LNCaP clone FGC (cell line): Measurements from ENCODE around the gene MYO1C.
"Not testable (repeated sequence)": the region's sequence is repeated elsewhere in the genome, so short reads cannot be mapped to it uniquely, and the experiment has no call there.

Experiments used
- DNase-seq: peaks from one replicate; pipeline ENCODE4 v3.0.0-alpha.2; 2011; ENCODE audit warnings: low read depth
- H3K4me3 ChIP-seq: 2 replicates; pipeline ENCODE4 v1.5.1; 2011; ENCODE audit warnings: mild to moderate bottlenecking, low read depth, low read length, control low read depth
- TF ChIP-seq, protein P1 (sequence below): IDR thresholded peaks from 2 replicates; pipeline ENCODE4 v1.5.1; 2012; ENCODE audit warnings: mild to moderate bottlenecking; ENCODE audit not compliant: control insufficient read depth, insufficient read depth; ENCODE audit errors: extremely low read depth

The MYO1C gene

DNA sequence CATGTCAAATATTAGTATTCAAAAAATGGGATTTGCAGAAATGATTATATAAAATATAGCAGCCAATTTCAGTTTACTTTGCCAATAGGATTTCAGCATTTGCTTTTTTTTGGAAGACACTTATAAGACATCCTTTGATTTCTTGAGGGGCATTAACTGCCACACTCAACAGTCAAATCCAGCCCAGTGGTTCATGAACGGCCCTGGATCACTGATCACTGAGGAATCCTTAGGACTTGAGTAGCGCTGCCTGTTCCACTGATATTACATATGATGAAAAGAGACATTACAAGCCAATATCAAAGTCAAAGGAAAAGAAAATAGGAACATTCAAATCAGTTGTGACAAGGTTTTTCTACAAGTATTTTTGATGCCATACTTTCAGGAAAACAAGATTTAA, 71.5 kb downstream of the MYO1C start:
- DNase-seq, result no peak
- H3K4me3 ChIP-seq, result no peak overlapping the region
- TF ChIP-seq, protein P1, sequence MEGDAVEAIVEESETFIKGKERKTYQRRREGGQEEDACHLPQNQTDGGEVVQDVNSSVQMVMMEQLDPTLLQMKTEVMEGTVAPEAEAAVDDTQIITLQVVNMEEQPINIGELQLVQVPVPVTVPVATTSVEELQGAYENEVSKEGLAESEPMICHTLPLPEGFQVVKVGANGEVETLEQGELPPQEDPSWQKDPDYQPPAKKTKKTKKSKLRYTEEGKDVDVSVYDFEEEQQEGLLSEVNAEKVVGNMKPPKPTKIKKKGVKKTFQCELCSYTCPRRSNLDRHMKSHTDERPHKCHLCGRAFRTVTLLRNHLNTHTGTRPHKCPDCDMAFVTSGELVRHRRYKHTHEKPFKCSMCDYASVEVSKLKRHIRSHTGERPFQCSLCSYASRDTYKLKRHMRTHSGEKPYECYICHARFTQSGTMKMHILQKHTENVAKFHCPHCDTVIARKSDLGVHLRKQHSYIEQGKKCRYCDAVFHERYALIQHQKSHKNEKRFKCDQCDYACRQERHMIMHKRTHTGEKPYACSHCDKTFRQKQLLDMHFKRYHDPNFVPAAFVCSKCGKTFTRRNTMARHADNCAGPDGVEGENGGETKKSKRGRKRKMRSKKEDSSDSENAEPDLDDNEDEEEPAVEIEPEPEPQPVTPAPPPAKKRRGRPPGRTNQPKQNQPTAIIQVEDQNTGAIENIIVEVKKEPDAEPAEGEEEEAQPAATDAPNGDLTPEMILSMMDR, result no peak

DNA sequence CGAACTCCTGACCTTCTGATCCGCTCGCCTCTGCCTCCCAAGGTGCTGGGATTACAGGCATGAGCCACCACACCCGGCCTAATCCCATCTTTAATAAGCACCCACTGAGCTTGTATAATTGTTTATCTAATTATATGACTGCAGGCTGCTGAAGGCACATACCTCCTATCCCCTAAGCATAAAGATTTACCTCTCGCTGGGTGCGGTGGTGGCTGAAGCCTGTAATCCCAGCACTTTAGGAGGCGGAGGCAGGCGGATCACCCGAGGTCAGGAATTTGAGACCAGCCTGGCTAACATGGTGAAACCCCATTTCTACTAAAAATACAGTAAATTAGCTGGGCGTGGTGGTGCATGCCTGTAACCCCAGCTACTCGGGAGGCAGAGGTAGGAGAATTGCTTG, 72.3 kb downstream of the MYO1C start:
- DNase-seq, result no peak
- no peak overlapping the region for H3K4me3 ChIP-seq

GRCh38 chr17:1418476-1418875, 74.0 kb downstream of the MYO1C start:
- DNase-seq, H3K4me3 ChIP-seq: not testable (repeated sequence)

More for the DNA sequence above, 72.3 kb downstream of the MYO1C start:
- TF ChIP-seq, protein P1, result no peak

DNA sequence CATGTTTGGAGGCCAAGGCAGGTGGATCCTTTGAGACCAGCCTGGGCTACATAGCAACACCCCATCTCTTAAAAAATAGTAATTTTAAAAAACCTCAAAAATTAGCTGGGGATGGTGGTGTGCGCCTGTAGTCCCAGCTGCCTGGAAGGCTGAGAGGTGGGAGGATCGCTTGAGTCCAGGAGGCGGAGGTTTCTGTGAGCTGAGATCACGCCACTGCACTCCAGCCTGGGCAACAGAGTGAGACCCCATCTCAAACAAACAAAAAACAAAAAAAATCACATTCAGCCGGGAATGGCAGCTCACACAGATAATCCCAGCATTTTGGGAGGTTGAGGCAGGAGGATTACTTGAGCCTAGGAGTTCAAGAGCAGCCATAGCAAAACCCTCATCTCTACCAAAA, 76.1 kb downstream of the MYO1C start:
- TF ChIP-seq, protein P1, result no peak
- H3K4me3 ChIP-seq, result no peak overlapping the region
- DNase-seq, result no peak

GRCh38 chr17:1414634-1415033, 77.9 kb downstream of the MYO1C start:
- TF ChIP-seq, protein P1, result no peak
- no peak for DNase-seq
- H3K4me3 ChIP-seq, result no peak overlapping the region
